GM21619 (cell line): Measurements from ENCODE around the gene OR4N2.
"Not testable (repeated sequence)": the region's sequence is repeated elsewhere in the genome, so short reads cannot be mapped to it uniquely, and the experiment has no call there.

Source experiments
- ATAC-seq: cut with Tn5 transposase; IDR thresholded peaks from one replicate; pipeline ENCODE4 v1.9.1; 2021; ENCODE audit not compliant: unreplicated experiment

Gene OR4N2

DNA sequence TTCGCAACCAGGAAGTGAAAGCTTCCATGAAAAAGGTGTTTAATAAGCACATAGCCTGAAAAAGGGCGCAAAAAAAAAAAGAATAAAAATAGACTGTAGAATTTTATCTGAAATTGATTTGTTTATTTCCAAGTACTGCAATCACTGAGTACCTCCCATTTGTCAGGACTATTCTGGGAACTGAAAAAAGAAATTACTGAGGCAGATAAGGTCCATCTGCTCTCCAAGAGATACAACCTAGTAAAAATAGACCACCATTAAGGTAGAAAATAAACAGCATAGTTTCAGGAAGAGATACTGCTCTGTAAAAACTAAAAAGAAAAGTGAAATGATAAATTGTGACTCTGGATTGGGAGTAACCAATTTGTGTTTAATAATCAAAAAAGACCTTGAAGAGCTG is 24.7 kb downstream of the OR4N2 start:
- ATAC-seq = no peak

DNA sequence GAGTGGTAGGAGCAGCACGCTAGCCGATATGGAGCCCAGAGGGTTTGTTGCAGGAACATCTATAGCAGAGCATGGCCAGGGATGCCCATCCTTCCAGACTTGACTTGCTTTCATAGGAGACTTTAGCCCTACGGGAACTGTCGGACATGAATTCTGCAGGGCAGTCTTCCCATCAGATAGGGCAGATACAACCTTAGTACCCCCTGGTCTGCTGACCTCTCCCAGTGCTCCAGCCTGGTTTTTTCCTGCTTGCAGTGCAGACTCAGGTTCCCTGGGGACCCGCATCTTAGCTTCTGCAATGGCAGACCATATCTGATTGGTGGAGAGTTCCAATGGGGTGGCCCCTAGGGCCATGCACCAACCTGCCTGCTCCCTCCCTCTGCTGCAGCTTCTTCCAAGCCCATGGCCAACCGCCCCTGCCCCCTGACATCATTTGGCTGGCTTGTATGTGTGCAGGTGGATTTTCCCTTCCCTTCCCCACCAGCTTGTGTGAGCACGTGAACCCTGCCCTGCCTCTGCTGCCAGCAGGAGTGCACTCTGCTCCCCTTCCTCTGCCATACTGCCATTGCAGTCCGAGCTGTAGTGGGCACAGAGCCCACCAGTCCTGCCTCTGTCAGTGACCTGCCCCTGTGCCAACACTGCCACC is 30.8 kb downstream of the OR4N2 start:
- not testable (repeated sequence) for ATAC-seq

DNA sequence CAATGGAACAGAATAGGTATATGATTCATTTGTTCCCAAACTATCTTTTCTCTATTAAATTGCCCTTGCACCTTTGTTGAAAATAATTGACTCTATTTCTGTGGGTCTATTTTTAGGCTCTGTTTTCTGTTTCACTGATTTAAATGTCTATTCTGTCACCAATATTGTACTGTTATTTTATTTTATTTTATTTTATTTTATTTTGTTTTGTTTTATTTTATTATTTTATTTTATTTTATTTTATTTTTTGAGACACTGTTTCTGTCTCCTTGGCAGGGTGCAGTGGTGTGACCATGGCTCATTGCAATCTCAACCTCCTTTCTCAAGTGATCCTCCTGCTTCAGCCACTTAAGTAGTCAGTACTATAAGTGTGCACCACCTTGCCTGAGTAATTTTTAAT is 34.9 kb downstream of the OR4N2 start:
- ATAC-seq = no peak

DNA sequence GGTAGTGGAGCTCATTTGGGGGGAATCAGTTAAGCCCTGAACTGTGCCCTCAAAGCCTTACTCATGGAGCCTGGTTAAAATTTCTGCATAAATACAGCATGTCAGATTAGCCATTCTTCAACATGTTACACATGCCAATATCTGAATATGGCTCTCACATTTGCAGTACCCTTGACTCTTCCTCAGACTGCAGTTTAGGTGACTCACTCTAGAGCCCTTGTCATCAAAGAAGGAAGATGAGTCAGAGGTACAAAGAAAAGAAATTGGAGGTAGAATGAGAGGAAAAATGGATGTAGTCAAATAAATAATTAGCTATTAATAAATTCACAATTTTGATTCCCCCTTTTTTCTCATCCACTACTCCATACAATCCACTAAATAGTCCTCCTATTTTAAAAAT is 47.8 kb downstream of the OR4N2 start:
- ATAC-seq = no peak

DNA sequence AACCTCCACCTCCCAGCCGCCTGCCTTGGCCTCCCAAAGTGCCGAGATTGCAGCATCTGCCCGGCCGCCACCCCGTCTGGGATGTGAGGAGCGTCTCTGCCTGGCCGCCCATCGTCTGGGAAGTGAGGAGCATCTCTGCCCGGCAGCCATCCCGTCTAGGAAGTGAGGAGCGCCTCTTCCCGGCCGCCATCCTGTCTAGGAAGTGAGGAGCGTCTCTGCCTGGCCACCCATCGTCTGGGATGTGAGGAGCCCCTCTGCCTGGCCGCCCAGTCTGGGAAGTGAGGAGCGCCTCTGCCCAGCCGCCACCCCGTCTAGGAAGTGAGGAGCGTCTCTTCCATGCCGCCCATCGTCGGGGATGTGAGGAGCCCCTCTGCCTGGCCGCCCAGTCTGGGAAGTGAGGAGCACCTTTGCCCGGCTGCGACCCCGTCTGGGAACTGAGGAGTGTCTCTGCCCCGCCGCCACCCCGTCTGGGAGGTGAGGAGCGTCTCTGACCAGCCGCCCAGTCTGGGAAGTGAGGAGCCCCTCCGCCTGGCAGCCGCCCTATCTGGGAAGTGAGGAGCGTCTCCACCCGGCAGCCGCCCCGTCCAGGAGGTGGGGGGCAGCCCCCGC is 62.6 kb downstream of the OR4N2 start:
- ATAC-seq = not testable (repeated sequence)

DNA sequence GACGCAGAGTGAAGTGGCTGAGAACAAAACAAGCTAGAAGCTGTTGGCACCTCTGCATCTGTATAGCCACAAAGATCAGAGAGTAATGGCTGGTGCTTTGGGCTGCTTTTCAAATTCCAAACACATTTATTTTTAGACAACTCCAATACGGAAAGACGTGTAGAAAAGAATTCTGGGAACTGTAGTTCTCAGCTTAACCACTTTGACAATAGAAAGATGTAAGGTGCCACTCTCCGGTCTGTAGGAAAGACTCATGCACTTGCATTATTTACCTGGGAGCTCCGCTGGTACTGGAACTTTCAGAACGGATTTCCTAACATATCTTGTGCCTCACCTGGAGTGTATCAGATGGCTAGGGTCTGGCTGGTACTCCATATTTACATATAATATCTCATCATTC is 69.6 kb downstream of the OR4N2 start:
- ATAC-seq = no peak

DNA sequence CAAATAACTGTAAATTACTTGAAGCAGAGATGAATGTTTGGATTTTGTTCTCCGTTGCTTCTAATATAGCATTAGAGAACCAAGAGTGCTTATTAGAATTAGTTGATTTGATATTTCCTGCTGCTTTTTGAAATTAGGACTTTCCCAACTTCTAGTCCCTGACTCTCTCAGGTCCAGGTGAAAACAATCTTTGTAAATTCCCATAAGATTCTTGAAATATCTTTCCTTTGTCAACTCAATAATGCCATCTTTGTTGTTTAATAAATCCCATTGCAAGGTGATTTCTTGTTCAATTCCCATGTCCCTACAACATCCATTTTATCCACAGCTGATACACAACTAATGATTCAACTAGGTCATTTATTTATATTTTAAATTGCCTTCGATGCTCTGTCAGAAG is 71.3 kb downstream of the OR4N2 start, which contains the start of gene OR4K2:
OR4K2 (plus strand) TSS at position 301 of the 400 bp plus-strand sequence. CDS start 1,126 bp downstream, outside the sequence.
- ATAC-seq = no peak

DNA sequence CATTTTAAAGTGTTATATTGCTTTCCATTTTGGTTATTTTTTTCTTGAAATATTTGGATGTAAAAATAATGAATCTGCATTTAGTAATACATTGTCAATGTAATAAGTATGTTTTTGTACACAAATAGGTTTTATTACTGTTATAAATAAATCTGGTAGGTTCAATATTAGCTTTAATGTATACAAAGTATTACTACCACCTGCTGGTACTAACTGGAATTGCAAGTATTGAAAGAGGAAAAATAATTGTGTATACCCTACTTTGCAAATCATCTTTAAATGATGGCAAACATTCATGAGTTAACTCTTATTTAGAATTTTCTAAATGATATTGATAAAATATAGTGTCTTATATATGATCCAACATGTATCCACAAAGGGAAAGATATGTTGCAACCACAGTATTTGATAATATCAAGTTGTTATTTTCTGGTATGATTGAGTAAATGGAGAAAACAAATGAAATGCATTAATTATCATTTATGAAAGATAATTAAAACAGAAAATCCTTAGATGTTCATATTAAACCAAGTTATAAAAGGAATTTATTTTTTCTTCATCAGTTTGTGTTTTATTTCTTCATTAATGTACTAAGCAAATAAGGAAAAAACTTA is 74.6 kb downstream of the OR4N2 start:
- no peak for ATAC-seq
